KBM-7 (cell line): ENCODE data around the gene APOBEC2.

ENCODE experiments used
- DNase-seq: peaks from one replicate; pipeline ENCODE4 v3.0.0-alpha.2; 2015
- in situ Hi-C: fragments of 300-500 bp; cut with MboI; formaldehyde crosslinking; loops from 2 replicates; pipeline ENCODE4 v1.14.3; 2020; ENCODE audit warnings: low sequenced_read_pairs, low pct_unique_long_range_greater_than_20kb, mixed read lengths

APOBEC2 gene

DNA sequence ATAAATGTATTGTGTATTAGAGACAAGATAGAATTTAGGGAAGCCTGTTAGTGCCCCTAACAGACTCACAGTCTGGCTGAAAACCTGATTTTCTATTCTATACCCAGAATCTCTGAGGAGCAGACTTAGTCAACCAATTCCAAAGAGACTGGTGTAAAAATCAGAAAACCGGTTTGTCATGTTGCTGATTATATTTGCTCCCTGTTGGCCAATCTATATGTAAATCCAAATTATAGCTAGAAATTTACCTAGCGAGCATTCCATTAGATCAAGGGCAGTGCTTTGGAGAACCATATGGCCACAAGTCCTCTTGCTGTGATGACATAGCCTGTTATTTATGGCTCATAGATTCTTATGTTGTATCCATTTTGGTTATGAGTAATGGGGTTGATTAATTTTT, 24.5 kb downstream of the APOBEC2 start:
- in situ Hi-C loops, result no loop called here
- no peak for DNase-seq

DNA sequence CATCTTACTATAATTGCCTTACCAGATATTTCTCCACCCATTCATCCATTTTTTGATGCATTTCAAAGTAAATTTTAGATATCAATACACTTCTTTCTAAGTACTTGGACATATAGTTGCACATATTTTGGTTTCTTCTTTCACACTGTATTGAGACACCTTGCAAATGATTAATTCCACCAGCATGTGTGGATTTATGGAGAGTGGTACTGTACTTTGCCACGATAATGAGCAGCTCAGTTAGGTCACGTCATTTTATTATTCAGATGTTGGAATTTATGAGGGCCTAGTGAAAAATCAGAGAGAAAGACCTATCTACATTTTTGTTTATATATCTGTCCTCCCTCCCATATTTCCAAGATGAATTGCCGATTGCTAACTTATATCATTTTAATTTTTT, 25.1 kb downstream of the APOBEC2 start:
- DNase-seq, result no peak
- in situ Hi-C loops, result no loop called here

DNA sequence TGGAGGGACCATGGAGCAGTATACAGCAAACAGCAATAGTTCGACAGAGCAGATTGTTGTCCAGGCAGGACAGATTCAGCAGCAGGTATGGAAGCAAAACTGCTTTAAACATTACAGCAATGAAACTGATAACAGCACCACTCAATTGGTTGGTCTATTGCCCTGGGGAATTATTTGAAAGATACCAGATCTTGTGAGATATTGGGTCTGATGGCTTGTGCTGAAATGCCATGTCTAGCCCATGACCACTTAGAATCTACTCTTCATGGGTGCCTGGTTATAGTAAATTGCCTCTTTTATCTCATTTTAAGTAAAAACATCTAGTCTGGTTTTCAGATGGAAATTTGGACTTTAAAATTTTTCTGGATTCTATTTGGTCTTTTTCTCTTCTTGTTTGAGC, 26.1 kb downstream of the APOBEC2 start:
- DNase-seq, result no peak
- in situ Hi-C loops, result no loop called here

DNA sequence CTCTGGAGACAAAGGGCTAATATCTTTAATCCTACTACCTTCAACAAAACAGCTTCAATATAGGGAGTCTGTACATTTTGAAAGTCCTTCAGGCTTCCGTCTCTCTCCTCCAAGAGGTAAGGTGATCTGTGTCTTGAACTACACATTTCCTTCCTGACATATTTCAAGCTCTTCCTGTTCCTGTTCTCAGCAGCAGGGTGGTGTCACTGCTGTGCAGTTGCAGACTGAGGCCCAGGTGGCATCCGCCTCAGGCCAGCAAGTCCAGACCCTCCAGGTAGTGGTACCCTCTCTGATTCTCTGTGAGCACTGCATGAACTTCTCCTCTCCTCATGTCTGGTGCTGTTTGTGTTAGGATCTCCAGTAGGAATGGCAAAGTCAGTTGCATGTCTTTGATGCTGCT, 27.6 kb downstream of the APOBEC2 start:
- in situ Hi-C loops, result no loop called here
- DNase-seq, result no peak

DNA sequence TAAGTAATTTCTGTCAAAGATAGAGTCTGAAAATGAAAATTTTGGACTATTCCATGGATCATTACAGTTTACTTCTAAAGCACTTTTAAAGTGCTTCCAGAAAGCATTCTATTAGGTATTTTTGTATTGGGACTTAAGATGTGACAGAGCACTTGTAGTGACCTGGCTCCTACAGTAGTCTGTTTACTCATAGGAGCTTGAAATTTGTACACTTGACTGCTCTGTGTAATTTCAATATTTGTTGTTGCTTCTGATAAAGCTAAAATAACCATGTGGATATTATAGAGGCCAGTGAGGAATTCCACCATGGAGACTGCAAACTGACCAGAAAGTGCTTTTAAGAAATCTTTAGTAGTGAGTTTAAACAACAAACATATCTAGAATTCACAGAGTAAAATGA, 30.1 kb downstream of the APOBEC2 start:
- in situ Hi-C loops, result no loop called here
- DNase-seq, result no peak

DNA sequence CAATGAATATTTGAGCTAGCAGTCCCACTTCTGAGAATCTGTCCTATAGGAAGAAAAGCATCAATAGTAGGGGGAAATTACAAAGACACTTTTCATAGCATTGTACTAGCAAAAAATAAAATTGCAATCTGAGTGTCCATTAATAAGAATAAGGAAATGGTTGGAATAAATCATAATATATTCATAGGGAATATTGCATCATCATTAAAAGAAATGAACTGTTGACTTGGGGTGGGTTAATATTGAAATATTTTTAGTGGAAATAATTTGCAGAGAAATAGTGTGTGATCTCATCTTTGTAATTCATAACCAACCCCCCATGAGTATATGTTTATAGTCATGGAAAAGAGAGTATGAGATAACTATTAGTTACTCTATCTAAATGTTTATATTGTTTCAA, 32.2 kb downstream of the APOBEC2 start:
- in situ Hi-C loops, result no loop called here
- no peak for DNase-seq

DNA sequence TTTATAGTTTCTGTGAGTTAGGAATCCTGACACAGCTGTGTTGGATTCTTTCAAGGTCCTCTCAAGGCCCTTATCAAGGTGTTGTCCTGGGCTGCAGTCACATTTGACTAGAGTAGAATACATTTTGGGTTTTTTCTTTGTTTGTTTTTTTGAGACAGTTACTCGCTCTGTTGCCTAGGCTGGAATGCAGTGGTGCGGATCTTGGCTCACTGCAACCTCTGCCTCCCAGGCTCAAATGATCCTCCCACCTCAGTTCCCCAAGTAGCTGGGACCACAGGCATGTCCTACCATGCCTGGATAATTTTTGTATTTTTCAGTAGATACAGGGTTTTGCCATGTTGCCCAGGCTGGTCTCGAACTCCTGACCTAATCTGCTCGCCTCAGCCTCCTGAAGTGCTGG, 35.4 kb downstream of the APOBEC2 start:
- DNase-seq, result no peak
- in situ Hi-C loops, result no loop called here

DNA sequence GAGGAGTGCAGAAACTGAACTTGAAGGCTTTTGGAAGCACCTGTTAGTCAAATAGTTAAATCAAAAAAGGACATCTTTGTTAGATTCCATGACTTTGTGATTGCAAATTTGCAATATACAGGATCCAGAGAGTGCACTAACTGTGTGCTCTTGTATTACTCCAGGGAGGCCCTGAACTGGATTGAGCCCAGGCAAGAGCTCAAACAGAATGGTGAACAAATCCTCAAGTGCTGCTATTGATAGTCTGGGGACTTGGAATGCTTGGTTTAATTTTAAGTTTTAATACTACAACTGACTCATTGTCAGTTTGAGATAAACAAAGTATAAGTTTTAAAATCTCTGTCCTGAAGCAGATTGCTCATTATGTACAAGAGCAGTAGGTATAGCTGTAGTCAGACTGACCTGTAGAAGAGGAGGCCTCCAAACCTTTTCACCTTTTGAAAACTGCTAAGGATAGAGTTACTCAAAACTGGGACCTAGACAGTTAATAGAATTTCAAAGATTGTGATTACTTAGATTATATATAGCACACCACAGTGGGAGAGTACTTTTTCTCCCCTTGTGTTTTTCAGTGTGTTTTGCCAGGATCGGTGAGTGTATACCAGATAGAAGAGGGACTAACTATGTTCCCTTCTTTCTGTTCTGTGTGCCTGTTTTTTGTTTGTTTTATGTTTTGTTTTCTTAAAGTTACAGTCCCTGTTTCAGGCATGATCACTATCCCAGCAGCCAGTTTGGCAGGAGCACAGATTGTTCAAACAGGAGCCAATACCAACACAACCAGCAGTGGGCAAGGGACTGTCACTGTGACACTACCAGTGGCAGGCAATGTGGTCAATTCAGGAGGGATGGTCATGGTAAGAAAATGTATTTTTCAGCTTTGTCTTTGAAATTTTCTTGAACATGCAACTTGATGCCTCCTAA, 38.1 kb downstream of the APOBEC2 start:
- DNase-seq, result no peak
- in situ Hi-C loops, result no loop called here

DNA sequence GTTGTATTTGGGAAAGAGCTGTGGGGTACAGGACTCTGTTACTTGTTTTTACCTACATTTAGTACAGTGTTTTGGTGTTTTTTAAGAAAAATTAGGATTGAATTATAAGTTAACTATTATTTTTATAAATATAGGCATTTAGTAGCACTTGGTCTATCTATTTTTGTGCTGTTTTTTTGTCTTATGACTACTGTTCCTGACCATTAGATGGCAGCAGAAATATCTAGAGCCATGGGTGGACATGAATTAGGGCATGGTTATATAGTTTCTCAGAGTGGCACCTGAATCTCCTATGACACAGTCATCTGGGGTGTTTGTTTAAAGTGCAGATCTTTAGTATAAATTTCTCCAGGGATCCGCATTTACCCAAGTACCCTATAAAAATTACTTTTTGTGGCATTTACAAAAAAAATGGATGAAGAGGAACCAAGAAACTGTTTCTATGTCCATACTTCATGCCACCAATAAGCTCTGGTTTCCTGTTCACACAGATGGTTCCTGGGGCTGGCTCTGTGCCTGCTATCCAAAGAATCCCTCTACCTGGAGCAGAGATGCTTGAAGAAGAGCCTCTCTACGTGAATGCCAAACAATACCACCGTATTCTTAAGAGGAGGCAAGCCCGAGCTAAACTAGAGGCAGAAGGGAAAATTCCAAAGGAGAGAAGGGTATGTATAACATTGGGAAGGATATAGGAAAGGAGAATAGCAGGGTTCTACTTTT, 39.6 kb downstream of the APOBEC2 start:
- DNase-seq, result peak; percentile 40
- in situ Hi-C loops, result no loop called here

DNA sequence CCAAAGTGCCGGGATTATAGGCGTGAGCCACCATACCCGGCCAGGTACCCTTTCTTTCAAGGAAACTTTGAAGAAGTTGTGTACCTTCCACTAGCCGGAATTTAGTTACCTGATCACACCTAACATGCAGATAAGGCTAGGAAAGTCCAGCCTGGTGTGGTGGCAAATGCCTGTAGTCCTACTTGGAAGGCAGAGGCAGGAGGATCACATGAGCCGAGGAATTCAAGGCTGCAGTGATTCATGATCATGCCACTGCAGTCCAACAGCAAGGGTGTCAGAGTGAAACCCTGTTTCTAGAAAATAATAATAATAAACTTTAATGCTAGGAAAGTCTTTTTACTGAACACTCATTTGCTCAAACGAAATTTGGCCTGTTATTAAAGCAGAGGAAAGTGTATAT, 40.7 kb downstream of the APOBEC2 start:
- in situ Hi-C loops, result no loop called here

DNA sequence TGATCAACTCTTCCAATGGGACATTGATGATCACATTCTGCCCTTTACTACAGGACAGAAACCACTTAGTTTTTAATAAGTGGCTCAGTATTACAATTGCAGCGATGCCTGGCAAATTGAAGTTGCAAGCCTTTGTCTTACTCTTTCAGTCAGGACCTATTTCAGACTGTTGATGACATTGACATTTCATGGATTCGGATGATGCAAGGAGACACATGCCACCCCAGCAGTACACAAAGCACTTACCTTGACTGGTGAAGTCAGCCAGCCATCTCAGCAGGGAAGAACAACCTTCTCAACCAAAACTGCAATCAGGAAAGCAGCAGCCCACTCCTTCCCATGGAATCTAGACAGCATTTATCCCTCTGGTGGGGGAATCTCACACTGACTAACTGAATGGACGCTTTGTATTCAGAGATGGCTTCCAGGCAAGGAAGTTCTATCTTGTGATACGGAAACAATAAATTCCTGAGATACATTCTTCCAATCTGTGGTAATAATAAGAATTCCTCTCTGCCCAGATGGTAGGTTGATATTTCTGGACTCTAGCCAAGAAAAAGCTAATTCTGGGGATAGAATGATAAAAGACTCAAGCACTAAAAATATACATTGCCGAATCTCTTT, 44.6 kb downstream of the APOBEC2 start:
- in situ Hi-C loops, result no loop called here

More for the DNA sequence above, 40.7 kb downstream of the APOBEC2 start:
- no peak for DNase-seq

DNA sequence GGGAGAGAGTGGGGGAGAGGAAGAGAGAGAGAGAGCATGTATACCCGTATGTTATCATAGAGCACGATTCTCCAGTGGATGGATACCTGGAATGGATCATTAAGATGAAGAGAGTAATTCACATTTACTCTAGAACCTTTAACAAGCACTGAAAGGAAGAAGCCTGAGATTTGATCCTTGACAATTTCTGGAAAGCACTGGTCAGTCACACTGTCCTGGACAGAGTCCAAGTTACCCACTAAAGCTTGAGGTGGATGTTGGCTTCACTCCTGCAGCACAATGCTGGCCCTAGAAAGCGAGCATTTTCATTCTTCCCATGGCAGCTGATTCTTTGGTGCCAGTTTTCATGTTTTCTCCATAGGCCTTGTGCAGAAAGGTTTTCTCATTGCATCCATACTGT, 45.4 kb downstream of the APOBEC2 start:
- in situ Hi-C loops, result no loop called here
- no peak for DNase-seq

More for the DNA sequence above, 44.6 kb downstream of the APOBEC2 start:
- no peak for DNase-seq

DNA sequence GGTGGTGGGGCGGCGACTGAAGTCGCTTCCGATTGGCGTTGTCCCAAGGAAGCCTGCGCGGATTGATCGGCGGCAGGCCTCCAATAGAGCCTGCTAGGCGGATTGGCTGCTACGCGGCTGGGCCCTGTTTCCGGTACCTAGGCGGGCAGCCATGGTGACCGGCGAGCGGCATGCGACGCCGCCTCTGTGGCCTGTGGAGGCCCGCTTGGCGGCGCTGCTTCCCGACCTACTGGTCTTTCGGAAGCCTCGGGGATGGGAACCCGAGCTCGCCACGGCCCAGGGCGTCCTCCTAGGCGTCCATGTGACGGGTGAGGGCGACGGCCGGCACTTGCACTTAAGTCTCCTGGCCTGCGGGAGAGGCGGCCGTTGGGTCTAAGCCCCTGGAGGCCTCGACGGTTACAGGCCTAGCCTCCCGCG, 47.9 kb downstream of the APOBEC2 start:
- DNase-seq, result no peak
- in situ Hi-C loops, result no loop called here

DNA sequence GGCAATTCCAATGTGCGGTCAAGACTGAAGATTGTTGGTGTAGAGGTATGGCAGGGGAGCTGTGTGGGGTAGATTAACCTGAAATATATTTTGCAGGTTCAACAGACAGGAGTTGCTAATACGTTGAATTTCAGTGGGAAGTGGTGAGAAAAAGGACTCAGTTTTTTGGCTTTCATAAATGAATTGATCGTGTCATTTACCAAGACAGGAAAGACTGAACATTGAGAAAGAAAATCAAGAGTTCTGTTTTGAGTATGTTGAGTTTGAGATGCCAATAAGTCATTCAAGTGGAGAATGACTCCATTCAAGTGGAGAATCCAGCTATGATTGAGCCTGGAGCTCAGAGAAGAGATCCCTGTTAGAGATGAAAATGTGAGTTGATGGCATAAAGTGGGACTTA, 50.8 kb downstream of the APOBEC2 start:
- DNase-seq, result no peak
- in situ Hi-C loops, result no loop called here

DNA sequence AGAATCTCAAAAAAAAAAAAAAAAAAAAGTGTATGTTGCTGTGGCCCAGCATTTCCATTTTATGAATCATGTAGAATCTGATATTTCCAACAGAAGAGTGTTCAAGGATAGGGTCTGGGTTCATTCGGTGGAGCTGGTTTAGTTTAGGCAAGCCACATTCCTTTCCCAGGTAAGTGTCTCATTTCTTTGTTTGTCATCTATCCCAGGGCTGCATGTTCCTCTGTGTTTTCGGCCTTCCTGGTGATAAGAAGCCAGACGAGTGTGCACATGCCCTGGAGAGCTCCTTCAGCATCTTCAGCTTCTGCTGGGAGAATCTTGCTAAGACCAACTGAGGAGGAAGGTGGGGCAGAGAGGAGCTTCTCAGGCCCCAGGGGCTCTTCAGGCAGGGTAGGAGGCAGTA, 58.0 kb downstream of the APOBEC2 start:
- DNase-seq, result no peak
- in situ Hi-C loops, result no loop called here
